Colon (tissue), 2 donors: ENCODE results near the gene MAML2.

ENCODE experiments used
- FAIRE-seq: peaks from 2 replicates; lab custom pipeline; 2012; peaks lifted over from hg19 to GRCh38; lab: Jason Lieb, UNC
- donor health status: control.
- donor health status: control.

Gene MAML2

DNA sequence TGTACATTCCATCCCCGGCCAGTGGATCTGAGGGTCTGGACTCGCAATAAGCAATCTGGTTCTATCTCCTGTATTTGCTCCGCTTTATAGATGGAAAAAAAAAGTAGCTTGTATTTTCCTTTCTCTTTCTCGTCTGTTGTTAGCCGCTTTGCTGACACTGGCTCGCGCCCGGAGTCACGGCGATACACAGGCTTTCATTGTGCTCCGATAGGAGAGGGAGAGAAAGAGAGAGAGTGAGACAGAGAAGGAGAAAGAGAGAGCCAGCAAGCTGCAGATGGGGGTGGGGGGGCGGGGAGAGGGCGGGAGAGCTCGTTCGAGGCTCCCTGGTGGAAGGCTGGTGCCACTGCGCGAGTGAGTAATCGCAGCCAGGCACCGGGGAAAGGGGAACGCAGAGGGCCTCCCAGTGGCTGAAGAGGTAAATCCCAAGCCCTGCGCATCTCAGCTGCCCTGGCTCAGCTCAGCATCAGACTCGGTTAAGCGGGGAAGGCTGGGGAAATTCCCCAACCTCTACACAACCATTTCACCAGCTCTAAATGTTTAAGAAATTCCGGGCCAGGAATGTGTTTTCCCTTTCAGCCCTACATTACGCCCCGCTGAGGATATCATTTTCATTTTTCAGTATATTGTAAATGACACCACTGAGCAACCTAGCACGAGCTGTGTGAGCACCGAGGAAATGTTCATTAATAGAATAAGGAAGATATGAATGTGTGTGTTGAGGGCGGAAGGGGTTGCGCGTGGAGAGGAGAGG is at the start of gene MAML2:
Gene MAML2, minus strand, starts transcription at position 235 of the 751 bp plus-strand sequence. CDS start 1,300 bp downstream, outside the sequence.
- no peak for FAIRE-seq

DNA sequence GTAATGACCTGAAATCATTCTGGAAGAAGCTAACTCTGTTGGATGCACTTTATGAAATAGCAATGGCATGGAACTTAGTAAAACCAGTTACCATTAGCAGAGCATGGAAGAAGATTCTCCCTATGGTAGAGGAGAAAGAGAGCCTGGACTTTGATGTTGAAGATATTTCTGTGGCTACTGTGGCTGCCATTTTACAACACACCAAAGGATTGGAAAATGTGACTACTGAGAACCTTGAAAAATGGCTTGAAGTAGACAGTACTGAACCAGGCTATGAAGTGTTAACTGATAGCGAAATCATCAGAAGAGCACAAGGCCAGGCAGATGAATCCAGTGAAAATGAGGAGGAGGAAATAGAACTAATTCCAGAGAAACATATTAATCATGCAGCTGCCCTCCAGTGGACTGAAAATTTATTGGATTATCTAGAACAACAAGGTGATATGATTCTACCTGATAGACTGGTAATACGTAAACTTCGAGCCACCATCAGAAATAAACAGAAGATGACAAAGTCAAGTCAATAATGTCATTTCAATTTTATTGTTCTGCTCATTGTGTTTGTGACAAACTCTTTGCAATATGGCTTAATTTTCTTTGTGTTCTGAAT is 48.8 kb upstream of the MAML2 start:
- no peak for FAIRE-seq

DNA sequence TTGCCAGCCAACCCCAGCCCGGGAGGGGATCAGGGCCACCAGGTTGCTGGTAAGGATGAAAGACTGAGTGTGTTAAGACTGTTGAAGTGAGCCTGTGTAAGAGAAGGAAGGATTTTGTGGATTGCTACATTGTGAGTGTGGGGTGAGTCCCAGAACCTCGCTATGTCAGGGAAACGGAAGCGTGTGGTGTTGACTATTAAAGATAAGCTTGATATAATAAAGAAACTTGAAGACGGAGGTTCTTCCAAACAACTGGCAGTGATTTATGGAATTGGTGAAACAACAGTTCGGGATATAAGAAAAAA is 47.4 kb upstream of the MAML2 start:
- no peak for FAIRE-seq

DNA sequence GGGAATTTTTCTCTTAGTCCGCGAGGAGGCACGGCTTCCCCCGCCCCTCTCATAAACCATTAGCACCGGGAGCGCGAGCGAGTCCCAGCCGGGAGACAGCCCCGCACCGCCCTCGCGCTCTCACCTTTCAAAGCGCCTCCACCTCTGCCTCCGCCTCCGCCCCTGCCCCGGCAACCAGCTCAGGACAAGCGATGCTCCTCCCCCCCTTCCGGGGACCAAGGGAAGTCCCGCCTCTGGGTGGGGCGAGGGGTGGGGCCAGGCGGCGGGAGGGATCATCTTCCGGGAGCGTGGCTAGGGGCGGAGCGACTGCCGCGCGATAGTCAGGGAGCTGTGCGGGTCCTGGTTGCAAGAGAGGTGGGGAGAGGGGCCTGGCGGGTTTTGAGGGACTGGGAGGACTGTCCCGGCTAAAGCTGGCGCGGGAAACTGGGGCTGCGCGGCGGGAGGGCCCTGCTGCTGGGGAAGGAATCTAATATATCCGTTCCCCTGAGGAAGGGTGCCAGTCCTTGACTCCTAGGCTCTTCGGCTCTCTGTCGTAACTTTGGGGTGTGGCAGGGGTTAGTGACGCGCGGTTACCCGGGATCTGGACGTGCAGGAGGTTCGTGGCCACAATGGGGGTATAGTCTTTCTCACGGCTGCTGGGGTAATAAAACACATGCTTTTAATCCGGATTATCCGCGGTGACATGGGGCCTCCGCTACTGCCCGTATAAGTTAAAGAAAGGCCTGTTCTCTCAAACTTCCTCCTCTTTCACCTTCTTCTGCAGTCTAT is 46.9 kb upstream of the MAML2 start, which contains the start of the genes CCDC82 and JRKL:
Gene CCDC82, minus strand, starts transcription at position 193 of the 768 bp plus-strand sequence. CDS start 5,165 bp downstream, outside the sequence.
Gene JRKL, plus strand, starts transcription at position 294 of the 768 bp plus-strand sequence. CDS start 637 bp downstream, outside the sequence.
- no peak for FAIRE-seq

DNA sequence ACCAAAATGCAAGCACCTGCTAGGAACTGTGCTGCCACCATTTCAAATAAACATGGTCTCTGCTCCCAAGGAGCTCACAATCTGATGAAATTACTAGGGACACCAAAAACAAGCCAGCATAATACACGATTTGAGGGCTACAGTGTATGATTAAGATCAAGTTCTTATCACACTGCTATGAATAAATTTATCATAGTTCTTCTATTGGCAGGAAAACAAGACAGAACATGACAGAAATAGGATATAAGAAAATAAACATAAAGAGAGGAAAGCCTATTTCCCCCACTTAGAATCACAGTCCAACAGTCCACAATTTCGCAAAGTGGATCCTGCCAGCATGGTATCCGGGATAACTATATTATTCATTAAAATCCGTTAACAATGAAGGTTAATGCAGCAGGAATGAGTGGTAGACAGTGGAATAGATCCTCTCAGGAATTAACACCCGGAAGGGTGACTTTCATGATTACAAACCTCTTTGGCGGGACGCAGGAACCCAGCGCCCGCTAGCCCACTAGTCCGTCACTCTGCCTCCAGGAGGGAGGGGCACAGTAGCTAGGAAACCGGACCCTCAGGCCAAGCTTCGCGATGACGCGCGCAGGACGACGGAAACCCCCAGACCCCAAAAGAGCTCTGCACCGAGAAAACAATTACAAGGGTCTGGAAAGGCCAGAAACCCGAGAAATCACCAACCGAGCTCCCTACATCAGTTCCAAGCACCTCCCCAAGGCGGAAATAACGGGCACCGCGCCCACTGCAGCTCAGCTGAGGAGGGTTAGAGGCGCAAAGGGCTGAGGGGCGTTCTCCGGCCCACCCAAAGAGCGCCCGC is 46.1 kb upstream of the MAML2 start:
- no peak for FAIRE-seq

DNA sequence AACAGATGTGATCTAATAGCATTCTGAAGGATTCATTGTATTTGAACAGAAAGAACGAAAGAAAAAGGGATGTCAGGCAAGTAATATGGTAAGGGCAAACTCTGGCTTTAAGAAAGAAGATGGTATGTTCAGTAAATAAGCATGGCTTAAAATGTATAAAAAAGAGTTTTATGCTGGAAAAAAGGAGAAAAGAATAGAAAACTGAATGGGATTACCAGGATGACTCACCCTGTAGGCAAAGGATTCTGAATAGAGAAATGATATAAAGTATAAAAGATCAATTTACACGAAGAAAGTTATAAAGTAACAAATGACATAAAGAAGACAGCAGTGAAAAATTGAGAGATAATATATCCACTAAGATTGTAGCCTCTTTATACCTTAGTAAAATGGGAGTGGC is 42.2 kb upstream of the MAML2 start:
- no peak for FAIRE-seq

DNA sequence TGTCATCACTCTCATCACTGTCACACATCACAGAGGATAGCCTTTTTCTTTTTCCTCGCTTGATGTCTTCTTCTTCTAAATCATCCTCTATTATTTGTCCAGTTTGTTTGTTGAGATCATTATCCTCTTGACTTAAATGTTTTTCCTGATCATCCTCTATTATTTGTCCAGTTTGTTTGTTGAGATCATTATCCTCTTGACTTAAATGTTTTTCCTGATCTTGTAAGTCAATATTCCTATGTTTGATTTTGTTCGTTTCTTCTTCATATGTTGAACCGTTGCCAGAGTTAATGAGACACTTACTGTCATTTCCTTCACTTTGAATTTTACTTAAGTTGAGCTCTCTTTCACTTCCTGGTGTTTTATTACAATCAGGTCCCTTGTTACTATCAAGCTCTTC is 41.2 kb upstream of the MAML2 start:
- no peak for FAIRE-seq

DNA sequence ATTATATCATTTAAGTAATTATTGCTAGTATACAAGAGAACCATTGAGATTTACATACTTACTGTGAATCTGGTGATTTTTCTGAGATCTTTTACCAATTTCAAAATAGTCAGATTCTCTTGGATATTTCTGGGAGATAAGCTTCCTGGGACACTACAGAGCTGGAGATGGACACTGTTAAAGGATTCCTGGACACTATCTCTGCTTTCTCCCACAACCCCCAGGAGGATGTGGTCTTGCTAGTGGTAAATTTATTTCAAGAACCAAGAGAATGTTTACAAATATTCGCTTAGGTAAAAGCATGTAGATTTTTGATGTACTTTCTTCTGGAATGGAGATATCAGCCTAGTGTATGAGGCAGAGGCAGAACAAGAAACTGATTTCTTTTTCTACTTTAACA is 33.8 kb upstream of the MAML2 start:
- FAIRE-seq: no peak

DNA sequence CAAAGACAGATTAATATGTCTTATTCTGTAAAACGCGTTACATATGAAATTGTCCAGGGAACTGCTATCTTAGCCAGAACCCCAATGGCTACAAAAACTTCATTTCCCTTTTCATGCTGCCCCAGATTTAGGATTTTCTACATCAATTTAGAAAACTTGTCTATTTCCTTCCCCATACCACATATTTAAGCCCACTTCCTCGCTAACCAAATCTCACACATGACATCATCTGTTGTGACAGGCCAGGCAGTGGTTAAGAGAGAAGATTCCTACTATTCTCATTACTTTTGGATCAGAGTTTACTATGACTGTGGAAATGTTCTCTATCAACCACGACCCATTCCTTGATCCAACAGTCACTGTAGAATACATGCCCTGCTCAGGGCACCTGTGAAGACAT is 30.8 kb upstream of the MAML2 start:
- no peak for FAIRE-seq

DNA sequence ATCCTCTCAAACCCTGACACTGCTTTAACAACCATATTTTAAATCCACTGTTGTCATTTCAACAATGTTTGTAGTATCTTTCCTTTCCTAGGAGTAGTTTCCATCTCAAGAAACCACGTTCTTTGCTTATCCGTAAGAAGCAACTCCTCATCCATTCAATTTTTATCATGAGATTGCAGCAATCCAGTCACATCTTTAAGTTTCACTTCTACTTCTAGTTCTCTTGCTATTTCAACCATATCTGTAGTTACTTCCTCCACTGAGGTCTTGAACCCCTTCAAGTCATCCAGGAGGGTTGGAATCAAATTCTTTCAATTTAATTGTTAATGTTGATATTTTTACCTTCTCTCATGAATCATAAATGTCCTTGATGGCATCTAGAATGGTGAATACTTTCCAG is 24.3 kb upstream of the MAML2 start:
- FAIRE-seq: no peak

DNA sequence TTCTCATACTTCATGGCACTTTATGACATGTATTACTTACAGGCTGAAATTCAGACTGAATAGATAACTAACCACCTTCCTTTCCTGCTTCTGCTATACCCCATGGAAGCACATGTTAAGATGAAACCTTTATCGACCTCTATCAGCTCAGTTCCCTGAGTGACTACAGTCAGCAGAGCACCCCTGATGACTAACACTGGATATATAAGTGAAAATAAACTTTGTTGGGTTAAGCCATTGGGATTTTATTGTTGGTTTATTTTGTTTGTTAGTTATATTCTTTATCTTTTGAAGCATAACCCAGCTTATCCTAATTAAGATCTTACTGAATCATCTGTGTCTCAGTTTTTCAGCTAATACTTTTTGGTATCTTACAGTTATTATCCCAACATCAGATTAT is 23.0 kb upstream of the MAML2 start:
- FAIRE-seq: no peak

DNA sequence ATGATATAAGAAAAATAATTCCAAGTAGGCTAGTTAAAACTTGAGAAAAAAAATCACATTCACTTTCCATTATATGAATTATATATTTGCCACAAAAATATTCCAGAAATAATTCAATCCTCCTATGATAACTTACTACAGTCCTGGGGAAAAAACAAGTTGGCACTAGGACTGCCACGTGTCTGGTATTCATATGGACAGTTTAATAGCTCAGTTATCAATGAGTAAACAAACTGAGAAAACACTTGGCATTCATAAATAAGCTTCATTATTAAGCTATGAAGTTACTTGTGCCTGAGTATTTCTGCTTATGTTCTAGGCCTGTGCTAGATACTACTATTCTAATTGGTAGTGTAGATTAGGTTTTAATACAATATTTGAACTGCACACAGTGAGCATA is 22.5 kb upstream of the MAML2 start:
- FAIRE-seq: no peak

DNA sequence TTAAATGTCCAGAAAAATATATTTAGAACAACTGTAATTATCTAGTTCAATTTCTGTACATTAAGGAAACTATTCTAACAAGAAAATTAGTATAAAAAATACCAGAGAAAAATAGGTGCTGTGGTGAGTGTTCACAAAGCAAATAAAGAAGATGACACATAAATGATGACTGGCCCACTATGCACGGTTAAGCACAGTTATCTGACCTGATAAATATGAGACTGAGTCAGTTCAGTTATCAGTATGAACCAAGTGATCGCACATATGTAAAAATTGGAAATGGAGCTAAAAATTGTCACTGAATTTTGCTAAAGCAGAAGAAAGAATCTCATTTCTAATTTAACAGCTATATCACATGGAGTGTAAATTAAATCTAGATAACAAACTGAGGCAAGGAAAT is 18.8 kb upstream of the MAML2 start:
- no peak for FAIRE-seq

DNA sequence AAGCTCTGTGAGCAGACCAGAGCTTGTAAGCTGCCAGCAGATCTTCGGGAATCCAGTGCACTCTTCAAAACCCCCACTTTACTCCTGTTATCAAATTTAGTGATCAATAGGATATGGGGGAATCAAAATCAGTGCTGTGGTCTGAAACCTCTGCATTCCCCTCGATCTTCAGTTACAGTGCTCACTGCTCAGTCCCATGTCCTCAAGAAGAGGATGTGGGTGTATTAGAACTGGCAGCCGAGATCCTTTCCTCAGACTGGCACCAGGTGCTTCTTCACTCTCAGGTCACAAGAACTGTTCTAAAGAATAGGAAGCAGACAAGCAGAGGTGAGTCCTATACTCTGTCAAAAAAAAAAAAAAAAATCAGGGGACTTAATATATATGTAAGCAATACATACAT is 15.3 kb upstream of the MAML2 start:
- no peak for FAIRE-seq

DNA sequence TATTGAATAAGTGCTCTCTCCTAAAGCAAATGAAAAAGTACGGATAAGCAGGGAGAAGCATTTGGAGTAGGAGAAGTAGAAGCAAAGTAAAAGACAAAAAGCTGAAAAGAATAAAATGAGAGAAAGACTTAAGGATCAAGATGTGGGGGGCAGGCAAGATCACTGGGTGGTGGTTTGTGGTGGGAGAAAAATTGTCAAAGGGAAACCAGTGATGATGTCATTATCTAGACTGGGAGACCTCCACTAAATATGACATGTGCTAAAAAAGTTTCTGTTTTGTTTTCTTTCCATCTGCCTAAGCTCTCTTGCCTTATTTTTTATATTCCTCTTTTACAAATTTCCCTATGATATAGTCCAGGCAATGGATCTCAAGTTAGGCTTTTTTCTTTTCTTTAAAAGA is 14.8 kb upstream of the MAML2 start:
- FAIRE-seq: no peak

DNA sequence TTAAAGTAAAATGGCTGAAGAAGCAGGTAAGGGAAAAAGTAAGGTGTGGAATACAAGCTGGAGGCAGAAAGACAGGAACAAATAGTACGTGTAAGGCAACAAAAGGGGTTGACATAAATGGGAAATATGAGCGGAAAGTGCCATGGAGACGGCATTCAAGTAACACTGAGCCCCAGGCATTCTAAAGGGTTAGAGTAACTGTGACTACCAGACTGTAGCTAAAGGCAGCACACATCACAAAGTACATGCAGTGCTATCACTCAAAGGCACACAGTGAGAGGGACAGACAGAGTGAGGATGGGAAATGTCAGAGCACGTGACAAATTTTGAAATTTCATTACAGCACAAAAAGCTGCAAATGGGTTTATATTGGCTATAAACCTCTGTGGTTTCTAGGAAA is 13.9 kb upstream of the MAML2 start:
- FAIRE-seq: no peak

DNA sequence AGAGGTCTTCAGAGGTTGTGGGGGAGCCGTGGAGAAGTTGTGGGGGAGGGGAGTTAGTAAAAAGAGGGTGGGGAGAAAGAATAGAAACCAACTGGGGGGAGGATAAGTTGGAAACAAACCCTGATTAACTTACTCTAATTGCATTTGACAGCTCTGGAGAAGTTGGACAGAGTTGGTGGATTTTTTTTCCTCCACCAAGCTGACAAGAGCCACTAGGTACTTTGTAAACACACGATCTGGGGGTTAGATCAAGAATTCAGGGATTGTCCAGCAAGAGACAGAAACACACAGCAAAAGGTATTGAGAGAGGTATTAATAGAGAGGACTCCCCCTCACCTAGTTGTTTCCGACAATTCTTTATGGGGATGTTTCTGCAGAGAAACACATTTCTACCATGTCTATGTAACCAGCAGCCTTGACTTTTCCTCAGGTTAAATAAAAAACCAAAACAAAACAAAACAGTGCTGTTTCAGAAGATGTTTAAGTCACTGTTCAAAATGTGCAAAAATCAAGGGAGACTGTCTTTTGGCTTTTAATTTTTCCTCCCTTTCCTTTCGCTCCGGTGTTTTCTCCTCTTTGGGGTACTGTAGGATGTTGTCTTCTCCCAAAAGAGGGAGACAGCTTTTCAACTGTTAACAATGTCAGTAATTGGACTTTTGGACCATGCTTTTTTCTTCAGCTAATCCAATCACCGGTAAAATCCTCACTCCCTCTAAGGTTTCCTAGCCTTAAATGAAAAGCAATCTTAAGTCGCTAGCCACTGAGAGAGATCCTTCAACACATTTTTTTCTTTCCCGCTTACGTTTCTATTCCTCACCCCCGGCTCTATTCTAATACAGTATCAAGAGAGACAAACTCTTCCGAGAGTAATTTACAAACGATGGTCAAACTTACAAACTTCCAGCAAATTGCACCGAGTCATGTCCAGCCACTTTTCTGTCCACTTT is 708 bp downstream of the MAML2 start:
- FAIRE-seq: no peak

DNA sequence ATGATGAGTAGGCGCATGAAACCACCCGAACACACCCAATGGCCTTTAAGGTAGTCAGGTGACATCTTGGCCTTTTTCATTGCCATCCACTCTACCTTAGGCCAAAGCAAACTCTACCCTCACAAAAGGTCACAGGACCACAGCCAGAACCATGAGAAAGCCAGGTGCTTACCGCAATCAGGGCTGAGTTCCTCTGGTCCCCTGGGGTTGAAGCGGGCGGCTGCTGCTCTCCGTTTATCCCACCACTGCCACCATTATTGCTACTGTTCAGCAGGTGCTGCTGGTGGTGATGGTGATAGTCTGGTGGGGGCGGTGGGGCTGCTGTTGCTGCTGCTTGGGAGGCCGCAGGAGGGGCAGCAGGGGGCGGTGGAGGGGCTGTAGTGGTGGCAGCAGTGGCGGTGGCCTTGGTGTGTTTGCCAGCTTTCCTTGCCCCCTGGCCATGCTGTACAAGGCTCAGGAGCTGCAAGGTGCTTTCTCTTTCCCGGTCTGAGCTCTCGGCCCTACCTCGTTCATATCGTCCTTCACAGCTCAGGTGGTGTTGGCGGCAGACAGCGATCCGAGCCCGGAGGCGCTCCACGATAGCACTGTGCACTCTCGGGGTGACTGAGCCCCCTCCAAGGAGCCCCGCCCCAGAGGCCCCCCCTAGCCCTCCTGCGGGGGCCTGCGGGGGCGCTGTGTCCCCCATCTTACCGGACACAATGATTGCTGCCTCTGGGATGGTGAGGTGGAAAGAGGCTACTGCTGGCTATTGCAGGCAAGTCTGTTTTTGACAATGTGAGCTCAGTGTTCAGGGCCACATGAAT is 1.6 kb downstream of the MAML2 start:
- no peak for FAIRE-seq

DNA sequence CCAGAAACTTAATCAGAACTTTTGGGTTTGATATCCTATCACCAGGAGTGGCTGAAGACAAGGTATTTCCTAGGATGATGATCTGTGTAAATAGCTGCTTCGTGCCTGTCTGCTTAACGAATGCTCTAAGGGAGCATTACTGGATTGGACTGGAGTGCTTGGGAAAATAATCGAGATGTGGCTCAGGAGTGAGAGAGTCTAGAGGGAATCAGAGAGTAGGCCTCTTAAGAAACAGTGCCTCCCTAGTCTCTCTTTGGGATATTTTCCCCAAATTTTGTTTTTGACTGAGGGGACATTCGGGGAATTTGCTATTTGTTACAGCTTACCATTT is 2.5 kb downstream of the MAML2 start:
- FAIRE-seq: no peak
